ENCODE results near the gene ADGRL3.
"Not testable (repeated sequence)": the region's sequence is repeated elsewhere in the genome, so short reads cannot be mapped to it uniquely, and the experiment has no call there.

ADGRL3 gene

DNA sequence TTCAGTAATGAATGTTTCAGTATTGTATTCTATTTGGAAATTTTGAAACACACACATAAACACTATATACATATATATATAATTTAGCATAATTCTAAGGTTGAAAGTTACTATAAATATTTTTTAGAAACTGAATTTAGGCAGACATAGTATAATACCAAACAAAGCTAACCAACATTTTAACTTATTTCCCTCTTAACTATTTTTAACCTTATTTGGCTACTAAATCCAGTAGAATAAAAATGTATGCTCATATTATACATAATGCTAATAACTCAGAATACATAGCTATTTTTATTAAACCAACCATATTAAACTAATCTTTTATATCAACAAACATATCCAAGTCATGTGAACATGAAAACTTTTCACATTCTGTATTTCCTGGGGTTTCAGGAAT is 563.6 kb downstream of the ADGRL3 start:
- DNase-seq = no peak

DNA sequence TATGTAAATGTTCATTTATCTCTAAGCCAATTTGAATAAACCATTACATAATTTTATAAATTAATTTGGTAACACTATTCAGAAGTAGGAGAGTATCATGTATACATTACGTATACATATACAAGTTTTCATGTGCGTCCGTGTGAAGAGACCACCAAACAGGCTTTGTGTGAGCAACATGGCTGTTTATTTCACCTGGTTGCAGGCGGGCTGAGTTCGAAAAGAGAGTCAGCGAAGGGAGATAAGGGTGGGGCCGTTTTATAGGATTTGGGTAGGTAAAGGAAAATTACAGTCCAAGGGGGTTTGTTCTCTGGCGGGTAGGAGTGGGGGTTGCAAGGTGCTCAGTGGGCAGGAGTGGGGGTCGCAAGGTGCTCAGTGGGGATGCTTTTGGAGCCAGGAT is 564.0 kb downstream of the ADGRL3 start:
- DNase-seq = not testable (repeated sequence)

DNA sequence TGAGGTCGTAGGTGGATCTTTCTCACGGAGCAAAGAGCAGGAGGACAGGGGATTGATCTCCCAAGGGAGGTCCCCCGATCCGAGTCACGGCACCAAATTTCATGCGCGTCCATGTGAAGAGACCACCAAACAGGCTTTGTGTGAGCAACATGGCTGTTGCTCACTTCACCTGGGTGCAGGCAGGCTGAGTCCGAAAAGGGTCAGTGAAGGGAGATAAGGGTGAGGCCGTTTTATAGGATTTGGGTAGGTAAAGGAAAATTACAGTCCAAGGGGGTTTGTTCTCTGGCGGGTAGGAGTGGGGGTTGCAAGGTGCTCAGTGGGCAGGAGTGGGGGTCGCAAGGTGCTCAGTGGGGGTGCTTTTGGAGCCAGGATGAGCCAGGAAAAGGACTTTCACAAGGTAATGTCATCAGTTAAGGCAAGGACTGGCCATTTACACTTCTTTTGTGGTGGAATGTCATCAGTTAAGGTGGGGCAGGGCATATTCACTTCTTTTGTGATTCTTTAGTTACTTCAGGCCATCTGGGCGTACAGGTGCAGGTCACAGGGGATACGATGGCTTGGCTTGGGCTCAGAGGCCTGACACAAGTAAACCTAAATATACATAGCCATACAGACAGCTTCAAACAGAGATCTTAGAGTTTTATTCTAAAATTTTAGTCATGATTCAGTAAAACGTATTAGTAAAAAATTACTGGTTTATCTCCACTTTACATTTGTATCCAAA is 569.5 kb downstream of the ADGRL3 start:
- not testable (repeated sequence) for DNase-seq

DNA sequence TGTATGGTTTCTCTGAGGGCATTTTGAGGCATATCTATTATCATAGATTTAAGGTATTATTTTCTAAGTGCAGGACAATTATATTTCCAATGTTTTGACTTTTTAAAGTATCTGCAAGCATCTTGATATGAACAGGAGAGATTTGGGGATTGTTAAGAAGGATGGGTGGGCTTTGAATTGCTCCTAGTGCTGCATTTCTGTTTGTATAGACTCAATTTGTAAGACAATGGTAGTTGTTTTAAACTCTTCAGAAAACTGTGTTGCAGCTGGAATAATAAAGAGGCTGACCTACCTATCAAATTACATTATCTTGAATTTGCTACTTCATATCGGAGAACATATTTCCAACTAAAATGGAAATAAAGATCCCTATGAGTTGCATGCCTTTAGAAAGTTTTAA is 570.3 kb downstream of the ADGRL3 start:
- DNase-seq = no peak

DNA sequence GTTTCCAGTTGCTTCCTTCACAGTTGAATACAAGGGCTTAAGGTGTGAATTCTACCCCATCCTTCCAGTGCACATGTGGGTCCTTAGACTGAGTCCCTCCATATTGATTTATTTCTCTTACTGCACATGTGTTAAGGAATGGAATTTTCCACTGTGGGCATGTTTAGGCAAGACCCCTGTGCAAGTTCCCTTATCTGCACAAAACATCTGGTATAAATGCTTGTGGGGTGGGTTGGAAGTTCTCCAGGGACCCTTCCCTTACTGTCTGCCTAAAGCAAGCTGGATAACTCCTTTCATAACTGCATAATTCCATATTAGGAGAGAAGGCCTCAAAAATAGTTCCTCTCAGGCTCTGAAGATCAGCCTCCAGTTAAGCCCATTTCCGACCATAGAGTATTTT is 570.9 kb downstream of the ADGRL3 start:
- DNase-seq = no peak

DNA sequence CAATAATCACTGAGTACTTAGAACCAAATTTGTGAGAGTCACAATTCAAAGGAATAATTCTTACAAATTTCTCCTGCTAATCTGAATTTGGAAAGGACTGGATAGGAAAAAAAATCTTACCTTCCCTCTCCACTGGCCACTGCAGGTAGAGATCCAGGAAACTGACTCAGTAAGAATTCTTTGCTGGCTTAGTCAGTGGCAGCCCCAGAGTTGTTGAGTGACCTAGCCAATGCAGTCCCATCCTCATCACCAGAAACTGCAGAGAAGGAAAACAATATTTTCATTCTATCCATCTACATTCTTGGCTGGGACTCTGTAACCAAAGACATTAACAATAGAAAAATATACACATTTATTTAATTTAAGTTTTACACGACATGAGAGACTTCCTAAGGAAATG is 572.0 kb downstream of the ADGRL3 start:
- no peak for DNase-seq

DNA sequence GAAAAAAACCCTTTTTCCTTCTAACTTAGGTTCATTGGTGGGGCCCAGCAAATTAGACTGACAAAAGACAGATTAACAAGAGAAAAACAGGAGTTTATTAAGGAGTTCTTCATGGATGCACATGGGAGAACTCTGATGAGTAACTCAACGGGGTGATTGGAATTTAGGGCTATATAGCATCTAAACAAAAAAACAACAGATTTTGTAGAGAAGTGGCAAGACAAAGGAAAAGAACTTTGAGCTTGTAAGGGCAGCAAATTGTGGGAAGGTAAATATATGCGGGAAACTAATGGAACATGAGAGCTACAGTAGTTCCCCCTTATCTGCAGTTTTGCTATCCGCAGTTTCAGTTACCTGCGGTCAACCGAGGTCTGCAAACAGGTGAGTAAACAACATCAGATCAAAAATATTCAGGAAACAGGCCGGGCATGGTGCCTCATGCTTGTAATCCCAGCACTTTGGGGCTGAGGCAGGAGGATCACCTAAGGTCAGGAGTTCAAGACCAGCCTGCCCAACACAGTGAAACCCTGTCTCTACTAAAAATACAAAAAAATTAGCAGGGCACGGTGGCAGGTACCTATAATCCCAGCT is 573.6 kb downstream of the ADGRL3 start:
- DNase-seq = no peak

DNA sequence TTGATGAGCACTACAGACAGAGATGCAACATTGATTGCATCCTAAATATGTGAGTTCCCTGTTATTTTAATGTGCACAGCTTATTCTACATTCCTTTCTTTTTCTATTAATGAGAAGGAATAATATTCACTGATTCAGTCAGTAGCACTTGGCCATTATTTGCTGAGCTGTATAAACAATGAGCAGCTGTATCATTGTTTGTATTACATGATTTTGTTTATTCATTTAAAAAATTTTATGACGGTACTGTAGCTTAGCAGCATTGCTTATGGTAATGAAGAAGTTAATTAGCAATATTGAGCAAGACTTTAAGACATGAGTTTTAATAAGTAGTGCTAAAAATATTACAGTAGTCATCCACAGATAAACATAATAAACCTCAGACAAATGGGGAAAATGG is 582.0 kb downstream of the ADGRL3 start:
- peak; percentile 24 to 40 for DNase-seq

DNA sequence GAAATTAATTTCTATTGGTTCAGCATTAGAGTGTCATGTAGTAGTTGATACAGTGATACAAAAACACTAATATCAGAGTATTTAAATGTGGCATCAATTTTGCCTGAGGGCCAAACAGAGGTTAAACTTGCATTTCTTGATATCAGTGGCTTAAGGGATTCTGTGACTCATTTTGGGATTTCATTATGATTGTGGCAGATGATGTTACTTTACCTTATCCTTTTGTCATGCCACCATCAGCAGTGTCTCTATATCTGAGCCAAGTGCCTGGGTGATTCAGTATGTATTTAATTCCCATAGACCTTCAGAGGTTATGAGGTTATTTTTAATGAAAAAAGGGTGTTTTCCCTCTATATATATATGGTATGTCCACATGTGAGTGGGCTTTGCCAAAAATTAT is 582.9 kb downstream of the ADGRL3 start:
- no peak for DNase-seq

DNA sequence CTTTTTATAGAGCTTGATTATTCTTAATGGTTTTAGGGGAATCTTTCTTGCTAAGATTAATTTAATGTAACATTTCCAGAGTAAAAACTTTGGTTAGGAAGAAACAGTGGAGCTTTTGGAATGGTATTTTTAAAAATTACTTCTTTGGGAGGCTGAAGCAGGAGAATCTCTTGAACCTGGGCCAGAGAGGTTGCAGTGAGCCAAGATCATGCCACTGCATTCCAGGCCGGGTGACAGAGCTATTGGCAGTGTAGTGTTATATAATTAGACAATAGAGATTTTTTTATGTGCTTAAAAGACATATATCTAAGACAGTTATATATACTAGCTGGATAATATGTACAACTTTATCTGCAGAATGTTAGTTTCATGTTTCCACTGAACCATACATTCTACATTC is 585.6 kb downstream of the ADGRL3 start:
- no peak for DNase-seq

DNA sequence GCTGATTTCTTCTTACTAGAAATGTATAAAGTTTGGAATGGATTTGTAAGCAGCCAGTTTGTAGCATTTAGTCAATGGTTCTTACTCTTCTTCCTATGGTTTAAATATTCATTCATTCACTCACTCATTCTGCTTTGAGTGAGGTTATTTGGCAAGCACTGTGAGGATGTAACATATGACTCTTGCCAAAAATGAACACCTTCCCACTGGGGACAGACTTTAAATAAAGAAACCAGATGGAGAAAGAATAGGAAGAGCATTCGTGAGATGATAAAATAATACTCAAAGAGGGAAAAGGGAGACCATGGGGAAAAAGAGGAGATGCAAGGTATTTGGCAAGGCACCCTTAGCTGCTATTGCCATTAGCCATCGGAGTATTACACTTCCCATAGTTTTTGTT is 586.1 kb downstream of the ADGRL3 start:
- DNase-seq = no peak

DNA sequence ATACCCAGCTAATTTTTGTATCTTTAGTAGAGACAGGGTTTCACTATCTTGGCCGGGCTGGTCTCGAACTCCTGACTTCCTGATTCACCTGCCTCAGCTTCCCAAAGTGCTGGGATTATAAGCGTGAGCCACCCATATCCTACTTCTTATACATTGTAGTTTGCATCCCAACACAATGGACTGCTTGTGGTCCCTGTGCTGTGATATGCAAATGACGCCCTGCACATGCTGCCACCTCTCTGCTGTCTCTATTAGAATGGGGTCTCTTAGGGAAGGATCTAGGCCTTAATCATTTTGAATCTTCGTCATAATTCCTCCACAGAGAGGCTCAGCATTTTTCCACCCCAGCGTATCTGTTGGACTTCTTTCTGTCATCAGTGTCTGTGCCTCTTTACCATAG is 595.9 kb downstream of the ADGRL3 start:
- no peak for DNase-seq

DNA sequence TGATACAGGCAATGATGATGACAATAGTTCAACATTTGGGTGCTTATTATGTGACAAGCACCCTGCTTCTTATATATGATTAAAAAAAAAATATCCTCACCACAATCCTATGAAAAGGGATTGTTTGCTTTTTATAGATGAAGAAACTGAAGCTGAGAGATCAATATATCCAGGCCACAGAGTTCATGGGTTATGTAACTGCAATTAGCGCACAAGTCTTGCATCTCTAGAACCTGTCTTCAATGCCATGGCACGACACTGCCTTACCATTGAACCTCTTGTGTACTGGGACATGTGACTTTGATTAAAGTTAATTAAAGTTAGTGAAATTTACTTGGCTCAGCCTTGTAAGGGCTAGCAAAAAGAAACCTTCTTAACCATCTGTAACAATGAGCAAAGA is 599.7 kb downstream of the ADGRL3 start:
- no peak for DNase-seq

DNA sequence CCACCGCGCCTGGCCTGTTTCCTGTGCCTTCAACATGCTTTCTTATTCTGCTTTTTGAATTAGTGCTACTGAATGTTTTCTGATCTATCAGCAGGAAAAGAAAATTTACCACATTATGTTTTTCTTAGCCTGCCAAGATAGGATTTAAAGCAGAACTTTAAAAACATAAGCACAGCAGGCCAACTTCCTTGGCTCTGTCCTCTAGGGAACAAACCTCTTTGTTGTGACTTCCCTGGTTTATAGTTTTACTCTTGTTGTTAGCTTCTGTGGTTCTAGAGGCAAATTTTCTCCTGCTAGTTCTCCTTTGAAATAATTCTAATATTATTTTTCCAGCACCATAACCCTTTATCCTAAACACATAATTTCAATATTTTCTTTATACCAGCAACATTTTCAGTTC is 605.1 kb downstream of the ADGRL3 start:
- no peak for DNase-seq

DNA sequence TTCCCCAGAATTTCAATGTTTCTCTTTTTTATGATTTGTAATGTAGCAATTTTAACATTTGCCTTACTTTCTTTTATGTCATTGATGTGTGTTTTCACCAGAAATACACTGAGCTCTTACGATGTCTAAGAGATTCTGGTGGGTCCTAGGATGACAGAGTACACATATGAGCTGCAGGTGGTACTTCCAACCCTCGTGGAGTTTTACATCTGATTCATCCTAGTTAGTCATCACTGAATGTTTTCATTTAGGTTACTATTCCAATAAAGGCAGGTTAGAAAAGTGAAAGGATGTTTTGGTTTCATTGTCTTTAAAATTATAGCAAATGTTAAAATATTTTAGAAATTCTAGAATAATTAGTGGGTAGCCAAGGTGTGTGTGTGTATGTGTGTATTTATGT is 605.9 kb downstream of the ADGRL3 start:
- DNase-seq = no peak

DNA sequence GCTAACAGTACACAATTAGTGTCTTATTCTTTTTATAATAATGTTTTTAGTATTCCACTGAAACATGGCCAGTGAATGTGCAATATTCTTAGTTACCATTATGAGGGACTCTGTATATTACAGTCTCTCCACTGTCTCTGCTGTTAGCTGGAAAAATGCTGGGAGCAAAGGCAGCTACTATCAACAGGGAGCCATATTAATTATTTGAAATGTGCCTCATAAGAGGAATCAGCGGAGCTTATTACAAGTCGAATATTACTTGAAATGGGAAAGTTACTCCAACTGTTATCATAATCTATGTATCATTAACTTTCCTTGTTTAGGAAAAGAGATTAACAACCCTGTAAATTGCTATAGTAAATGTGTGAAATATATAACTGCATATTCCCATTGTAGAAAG is 612.0 kb downstream of the ADGRL3 start:
- DNase-seq = no peak

DNA sequence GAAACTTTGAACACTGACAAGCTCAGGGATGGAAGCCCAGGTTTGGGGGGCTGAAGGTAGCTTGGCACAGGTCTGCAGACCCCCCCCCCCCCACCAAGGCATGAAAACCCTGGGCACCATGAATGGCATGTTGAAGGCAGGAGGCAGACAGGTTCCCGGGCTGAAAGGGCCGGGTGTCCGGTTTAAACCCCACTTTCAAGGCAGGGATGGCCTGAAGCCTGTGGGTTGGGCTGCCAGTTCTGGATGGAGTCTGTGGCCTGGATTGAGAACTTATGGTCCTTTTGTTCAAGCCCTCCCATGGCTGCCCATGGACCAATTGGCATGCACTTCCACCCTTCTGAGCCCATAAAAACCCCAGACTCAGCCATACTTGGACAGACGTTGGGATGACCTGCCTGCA is 616.9 kb downstream of the ADGRL3 start:
- no peak for DNase-seq

DNA sequence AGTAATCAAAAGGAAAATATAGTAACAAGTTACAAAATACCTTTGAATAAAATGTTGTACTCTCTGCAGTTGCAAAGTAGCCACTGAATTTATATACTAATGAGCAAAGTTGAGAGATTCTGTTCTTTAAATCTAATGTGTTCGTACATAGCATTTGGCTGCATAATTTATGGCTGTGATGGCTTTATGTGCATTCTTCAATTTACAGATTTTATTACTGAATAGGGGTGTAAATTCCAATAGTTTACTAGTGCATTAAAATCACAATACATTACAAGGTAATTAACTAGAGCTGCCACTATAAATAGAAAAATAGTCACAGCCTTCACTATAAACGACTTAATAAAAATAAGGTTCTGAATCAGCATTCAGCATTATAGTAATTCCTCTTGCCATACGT is 620.0 kb downstream of the ADGRL3 start:
- no peak for DNase-seq

DNA sequence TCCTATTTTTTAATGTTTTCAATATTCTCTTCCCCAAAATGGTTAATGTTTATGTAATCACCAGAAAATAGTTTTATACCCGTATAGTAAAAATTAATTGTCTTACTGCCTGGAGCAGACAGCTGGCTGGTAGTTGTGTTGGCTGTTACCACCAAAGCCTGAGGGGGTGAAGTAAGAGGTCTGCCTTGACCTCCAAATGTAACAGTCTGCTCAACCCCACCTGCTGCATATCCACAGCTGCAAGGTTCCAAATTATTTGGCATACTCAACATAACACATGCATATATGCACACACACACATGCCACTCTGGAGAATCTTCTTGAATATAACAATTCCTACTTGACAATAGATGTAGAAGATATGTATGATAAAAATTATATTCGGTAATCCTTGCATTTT is 624.3 kb downstream of the ADGRL3 start:
- DNase-seq = no peak

DNA sequence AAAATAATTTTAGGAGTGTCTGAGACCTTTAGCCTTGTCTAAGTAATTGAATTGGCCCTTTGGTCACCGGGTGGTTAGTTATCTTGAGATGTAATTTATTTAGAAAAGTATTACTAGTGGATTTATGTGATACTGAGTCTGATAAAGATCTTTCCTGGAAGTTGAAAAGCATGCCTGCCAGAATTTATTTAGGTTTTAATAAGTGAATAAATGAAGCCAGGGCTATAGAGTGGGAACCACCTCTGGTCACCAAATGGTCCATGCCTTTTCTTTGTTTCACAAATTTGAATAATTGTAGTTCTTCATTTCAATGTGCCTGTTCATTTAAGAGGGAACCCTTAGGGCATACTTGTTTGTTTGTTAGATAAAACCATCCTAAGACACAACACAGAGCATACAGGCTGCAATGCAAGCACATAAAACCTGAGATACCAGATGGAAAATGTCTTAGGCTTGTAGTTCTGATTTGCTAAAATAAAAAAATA is 627.8 kb downstream of the ADGRL3 start:
- DNase-seq = no peak

DNA sequence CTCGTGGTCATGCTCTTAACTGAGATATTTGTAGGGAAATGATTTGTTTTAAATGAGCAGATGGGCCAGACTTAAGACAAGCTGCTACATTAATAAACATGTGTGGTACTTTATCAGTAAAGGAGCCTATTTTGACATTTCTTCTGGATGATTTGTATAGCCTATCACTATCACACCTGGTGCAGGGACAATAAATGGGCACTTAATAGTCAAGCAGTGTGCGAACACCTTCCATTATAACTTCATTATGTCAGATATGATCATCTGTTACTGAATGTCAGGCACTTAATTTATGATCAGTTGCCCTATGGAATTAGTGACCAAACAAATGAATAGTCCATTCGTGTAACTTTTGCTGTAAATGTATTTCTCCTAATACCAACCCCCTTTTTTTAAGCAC is 628.8 kb downstream of the ADGRL3 start:
- no peak for DNase-seq

DNA sequence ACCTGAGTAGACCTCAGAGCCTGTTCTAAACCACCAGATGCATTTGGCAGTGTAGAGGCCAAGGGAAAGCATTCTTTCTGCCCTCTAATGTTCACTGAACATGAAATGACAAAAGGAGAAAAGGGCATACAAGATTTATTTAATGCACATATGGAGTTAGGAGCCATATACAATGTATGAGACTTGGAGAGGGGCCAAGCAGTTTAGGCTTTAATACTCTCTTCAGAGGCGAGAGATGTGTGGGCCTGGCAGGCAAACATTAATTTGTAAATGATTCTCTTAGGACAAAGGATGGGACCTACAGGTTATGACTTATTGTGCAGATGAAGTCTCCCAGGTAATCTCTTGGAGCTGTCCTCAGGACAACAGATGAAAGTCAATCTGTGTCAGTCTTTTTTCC is 631.9 kb downstream of the ADGRL3 start:
- no peak for DNase-seq

DNA sequence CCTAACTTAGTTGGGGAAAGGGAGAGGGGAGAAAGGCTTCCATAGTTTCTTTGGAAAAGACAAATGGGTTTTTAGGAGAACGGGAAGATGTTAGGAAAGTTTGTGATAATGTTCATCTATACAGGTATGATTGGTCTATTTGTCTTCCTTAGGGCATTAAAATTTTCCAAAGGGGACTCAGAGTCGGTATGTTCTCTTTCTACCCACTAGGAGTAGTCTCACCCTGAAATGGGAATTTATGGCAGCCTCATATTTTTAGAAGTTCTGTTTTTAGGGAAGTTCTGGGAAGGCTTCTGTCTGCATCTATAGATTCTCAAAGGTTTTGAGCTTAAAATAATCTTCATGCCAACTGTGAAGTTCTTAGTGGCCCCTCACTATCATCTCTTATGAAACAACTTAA is 637.3 kb downstream of the ADGRL3 start:
- no peak for DNase-seq

DNA sequence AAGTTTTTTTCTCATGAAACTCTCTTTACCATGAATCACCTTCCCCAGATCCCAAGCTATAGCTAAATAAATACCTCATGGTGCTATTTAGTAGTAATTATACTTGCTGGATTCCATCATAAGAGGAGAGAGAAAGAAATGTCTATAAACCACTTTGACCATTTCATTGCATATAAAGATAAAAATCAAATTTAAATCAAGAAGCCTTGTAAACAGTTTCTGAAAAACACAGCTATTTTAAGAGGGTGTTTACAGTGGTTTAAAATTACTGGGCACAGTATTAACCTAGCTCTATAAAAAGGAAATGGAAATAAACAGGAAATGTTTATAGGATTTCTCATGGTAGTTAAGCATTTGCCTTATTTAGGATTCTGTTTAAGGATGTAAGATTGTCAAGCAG is 637.9 kb downstream of the ADGRL3 start:
- no peak for DNase-seq

DNA sequence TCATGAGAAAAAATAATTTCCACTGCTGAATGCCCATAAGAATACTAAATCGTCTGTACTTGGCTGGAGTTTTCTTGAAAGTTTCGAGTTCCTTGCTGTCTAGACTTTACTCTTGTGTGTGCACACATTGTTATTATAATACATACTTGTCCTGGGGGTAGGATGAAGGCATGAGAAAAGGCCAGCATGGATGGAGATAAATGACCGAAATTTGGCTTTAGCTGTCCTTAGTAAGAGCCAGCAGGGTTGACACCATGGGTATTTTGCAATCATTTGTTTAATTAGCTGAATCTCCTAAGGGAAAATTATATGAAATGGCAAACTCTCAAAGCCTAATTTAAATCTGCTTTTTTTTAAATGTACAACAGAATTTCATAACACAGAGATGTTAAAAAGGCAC is 641.6 kb downstream of the ADGRL3 start:
- no peak for DNase-seq

Measured in SHP77 (cell line).